ENCODE measurements around the gene WDR7.

DNA sequence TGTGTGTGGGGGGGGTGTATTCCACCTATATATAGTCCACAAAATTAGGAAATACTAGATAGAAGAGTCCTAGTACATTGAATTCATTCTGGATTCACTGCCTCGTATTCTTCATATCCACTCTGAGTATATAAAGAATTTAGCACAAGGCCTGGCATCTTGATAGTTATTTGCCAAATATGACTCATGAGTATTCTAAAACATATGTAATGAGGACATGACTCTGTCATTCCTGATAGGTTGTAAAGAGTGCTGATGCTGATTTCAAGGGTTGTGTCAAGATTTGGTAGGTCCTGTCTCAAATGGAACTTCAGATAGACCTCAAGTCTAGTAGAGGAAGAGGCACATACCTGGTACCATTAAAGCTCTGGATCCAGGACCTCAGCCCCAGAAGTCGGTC, 322.3 kb downstream of the WDR7 start:
- TF ChIP-seq, protein P1, sequence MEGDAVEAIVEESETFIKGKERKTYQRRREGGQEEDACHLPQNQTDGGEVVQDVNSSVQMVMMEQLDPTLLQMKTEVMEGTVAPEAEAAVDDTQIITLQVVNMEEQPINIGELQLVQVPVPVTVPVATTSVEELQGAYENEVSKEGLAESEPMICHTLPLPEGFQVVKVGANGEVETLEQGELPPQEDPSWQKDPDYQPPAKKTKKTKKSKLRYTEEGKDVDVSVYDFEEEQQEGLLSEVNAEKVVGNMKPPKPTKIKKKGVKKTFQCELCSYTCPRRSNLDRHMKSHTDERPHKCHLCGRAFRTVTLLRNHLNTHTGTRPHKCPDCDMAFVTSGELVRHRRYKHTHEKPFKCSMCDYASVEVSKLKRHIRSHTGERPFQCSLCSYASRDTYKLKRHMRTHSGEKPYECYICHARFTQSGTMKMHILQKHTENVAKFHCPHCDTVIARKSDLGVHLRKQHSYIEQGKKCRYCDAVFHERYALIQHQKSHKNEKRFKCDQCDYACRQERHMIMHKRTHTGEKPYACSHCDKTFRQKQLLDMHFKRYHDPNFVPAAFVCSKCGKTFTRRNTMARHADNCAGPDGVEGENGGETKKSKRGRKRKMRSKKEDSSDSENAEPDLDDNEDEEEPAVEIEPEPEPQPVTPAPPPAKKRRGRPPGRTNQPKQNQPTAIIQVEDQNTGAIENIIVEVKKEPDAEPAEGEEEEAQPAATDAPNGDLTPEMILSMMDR (IDR thresholded peaks at IDR 0.05): no peak
- no peak for TF ChIP-seq POLR2A (IDR thresholded peaks at IDR 0.05)
- no peak for TF ChIP-seq POLR2AphosphoS5 (IDR thresholded peaks at IDR 0.05)
- TF ChIP-seq EP300 (IDR thresholded peaks at IDR 0.05): no peak
